Measurements from ENCODE around the gene COL5A1.

COL5A1 gene

GRCh38 chr9:134825025-134825424 lies 183.4 kb downstream of the COL5A1 start:
- no peak for DNase-seq

DNA sequence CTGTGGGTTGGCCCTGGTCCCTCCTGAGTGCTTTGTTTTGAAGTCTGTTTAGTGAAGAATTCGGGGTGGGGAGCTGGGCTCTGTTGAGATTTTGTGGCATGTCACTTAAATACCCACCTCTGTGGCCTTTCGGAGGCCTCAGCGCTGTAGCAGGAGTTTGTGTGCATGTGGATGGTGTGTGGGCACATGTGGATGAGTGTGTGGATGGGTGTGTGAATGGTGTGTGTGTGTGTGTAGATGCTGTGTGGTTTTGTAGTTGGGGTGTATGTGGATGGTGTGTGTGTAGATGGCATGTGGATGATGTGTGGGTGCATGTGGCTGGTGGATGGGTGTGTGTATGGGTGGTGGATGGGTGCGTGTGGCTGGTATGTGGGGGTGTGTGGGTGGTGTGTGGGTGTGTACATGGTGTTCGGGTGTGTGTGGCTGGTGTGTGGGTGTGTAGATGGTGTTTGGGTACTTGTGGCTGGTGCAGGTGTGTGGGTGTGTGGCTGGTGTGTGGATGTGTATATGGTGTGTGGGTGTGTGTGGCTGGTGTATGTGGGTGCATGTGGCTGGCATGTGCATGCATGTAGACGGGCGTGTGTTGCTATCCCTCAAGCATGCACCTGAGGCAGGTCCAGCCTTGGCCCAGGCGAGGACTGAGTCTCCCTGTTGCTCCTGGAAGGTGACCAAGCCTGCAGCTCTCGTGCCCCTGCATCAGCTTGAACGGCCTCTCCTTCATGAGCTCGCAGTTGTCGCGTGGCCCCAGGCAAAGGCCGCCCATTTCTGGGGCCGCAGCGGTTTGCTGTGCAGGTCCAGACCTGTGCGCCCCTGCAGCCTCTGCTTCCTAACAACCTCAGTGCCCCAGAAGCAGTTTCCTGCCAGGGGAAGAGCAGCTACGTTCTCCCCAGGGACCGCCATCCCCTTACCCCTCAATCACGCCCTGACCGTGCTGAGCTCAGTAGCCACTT lies 185.0 kb downstream of the COL5A1 start:
- no peak for DNase-seq

- DNase-seq = no peak
Measured at GRCh38 chr9:134827559-134827958, 186.0 kb downstream of the COL5A1 start.

GRCh38 chr9:134827993-134828392 lies 186.4 kb downstream of the COL5A1 start:
- no peak for DNase-seq

DNA sequence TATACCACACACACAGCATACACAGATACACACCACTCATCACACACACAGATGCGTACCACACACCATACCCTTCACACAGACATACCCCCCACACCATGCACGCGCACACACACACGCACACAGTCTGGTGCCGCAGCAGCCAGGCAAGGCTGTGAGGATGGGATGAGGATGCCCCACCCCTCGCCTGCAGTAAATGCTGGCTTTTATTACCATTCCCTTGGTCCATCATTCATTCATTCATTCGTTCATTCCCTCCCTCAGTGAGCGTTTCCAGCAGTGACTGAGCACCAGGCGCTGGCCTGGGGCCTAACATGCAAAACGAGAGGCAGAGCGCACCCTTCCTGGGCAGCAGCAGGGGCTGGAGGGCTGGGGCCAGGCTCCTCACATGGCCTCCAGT lies 187.3 kb downstream of the COL5A1 start:
- DNase-seq = no peak

- DNase-seq = no peak
Measured at GRCh38 chr9:134829356-134829937, 187.8 kb downstream of the COL5A1 start.

DNA sequence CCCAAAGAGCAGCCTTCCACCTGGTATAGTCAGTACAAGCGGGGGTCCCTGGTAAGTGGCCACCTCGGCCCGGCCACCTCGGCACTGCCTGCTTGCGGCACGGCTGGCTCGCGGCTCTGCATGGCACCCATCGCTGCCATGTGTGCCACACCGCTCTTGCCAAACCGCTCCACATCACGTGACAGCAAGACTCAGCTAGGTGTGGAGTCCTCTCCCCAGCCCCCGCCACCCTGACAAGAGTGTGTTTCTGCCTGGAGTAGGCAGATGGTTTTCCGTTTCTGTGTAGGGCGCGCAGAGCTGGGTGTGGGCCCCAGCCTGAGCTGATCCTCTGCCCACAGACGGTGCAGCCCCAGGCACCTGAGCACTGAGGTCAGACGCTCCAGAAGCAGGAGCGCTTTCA lies 188.5 kb downstream of the COL5A1 start:
- no peak for DNase-seq

DNA sequence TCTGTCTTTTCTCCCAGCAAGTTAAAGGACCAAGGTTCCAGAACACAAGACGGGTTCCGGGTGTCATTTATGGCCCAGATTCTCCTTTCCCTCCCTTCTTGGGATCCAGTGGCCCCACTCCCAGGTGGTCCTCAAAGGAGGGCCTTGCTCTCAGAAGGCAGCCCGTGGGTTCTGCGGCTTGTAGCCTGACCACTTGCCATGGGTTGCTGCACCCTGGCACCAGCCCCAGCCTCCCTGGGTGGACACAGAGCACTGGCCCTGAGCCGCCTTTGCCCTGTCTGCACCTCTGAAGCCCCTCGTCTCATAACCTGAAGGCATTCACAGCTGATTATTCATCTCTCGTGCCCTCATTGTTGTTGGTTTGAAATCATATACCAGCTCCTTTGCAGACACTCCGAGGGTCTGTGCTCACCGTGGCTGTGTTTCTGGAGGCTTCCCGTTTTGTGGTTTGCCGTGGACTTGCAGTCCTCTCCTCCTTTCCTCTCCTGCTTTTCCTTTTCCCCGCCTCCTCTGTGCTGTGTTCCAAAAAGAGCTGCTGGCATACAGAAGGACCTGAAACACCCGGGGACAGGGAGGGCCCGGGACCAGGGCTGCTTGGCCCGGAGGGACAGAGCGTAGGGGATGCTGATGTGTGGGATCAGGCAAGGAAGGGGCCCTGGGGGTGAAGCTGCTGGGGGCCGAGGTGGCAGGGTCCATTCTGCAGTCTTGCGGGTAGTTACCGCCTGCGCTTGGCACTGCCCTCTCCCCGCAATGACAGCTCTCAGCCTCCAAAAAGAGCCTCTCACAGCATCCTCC lies 189.5 kb downstream of the COL5A1 start:
- no peak for DNase-seq

DNA sequence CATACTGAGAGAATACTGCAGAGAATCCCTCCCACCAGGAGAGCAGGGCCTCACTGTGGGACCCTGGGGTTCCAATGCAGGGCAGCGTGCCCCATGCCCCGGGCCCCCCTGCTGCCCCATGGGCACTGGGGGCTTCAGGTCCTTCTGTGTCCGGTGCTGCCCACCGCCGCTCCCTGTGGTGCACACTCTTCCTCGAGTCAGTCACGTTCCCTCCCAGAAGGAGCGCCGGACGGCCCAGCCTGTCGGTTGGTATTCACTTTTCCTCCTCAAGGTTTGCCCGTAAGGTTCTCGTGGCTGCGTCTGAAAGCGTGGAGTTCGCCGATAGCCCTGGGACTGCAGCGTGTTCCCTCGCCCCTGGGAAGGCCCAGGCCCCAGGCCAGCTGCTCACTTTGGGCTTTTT lies 190.9 kb downstream of the COL5A1 start:
- DNase-seq = no peak

GRCh38 chr9:134833294-134833880 lies 191.8 kb downstream of the COL5A1 start:
- DNase-seq = peak; percentile 45

- no peak for DNase-seq
Measured at GRCh38 chr9:134834217-134834956, 192.8 kb downstream of the COL5A1 start.

- no peak for DNase-seq
Measured at GRCh38 chr9:134834957-134835419, 193.4 kb downstream of the COL5A1 start.

- no peak for DNase-seq
Measured at GRCh38 chr9:134835448-134835847, 193.8 kb downstream of the COL5A1 start.

- DNase-seq = no peak
Measured at GRCh38 chr9:134835987-134836386, 194.4 kb downstream of the COL5A1 start.

GRCh38 chr9:134836406-134836970 lies 194.9 kb downstream of the COL5A1 start:
- DNase-seq = no peak

GRCh38 chr9:134837529-134837928 lies 195.9 kb downstream of the COL5A1 start:
- DNase-seq = no peak

- DNase-seq = peak; percentile 30
Measured at GRCh38 chr9:134838651-134839454, 197.2 kb downstream of the COL5A1 start.

- no peak for DNase-seq
Measured at GRCh38 chr9:134839455-134840125, 198.0 kb downstream of the COL5A1 start.

DNA sequence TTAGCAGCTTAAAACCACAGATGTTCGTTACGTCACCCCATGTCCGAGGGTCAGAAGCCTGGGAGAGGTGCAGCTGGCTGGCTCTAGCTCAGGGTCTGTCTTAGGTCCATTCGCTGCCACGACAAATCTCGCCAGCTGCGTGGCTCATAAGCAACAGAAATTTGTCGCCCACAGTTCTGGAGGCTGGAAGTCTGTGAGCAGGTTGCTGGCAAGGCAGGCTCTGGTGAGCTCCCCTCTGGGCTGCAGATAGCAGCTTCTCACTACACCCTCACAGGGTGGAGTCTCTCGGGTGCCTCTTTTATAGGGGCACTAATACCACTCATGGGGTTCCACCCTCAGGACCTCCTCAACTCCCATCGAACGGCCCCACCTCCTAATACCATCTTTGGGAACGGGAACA lies 198.9 kb downstream of the COL5A1 start:
- DNase-seq = no peak

- no peak for DNase-seq
Measured at GRCh38 chr9:134841180-134841904, 199.7 kb downstream of the COL5A1 start.

Measured in eye (tissue), 1 donor.